ENCODE data around the gene BET1L. TPM values are rescaled to one million over a fixed set of nuclear protein-coding genes. Genes with fewer than 3 reads are reported as not detected.
"Not testable (repeated sequence)": the region's sequence is repeated elsewhere in the genome, so short reads cannot be mapped to it uniquely, and the experiment has no call there.

Gene BET1L
- total RNA-seq, 1 donor from 2014 or later: 45.5 TPM

DNA sequence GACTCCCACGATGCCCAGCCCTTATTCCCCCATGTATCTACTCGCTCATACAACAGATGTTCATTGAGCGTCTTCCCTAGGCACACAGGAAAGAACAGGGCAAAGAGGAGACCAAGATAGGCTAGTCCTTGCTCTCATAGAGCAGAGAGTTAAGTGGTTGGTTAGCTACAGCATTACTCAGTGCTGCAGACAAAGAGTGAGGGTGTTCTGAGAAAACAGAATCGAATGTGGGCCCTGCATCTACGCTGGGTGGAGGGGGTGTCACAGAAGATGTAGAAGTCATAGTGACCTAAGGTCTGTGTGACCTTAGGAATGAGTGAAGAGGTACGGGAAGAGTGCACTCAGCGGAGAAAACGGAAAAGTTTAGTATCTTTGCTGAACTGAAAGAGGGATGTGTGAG lies 41.9 kb upstream of the BET1L start:
- no peak for DNase-seq
- Mint-ChIP-seq H3K4me1 (ENCODE audit: low read depth, unreplicated experiment) (peaks cover 27% of the 10 kb centered on the region), H3K27me3 (ENCODE audit: unreplicated experiment) (peaks cover 3% of the 10 kb centered on the region), H3K27ac (ENCODE audit: unreplicated experiment) (peak overlapping the region; percentile 34), H3K36me3 (ENCODE audit: unreplicated experiment) (peaks cover 4% of the 10 kb centered on the region), H3K4me3 (ENCODE audit: unreplicated experiment) (no peak overlapping the region), H3K9me3 (ENCODE audit: unreplicated experiment) (peaks cover 7% of the 10 kb centered on the region)
- TF ChIP-seq, protein P1, sequence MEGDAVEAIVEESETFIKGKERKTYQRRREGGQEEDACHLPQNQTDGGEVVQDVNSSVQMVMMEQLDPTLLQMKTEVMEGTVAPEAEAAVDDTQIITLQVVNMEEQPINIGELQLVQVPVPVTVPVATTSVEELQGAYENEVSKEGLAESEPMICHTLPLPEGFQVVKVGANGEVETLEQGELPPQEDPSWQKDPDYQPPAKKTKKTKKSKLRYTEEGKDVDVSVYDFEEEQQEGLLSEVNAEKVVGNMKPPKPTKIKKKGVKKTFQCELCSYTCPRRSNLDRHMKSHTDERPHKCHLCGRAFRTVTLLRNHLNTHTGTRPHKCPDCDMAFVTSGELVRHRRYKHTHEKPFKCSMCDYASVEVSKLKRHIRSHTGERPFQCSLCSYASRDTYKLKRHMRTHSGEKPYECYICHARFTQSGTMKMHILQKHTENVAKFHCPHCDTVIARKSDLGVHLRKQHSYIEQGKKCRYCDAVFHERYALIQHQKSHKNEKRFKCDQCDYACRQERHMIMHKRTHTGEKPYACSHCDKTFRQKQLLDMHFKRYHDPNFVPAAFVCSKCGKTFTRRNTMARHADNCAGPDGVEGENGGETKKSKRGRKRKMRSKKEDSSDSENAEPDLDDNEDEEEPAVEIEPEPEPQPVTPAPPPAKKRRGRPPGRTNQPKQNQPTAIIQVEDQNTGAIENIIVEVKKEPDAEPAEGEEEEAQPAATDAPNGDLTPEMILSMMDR (IDR thresholded peaks at IDR 0.05; ENCODE audit: partially characterized antibody, unreplicated experiment): no peak

DNA sequence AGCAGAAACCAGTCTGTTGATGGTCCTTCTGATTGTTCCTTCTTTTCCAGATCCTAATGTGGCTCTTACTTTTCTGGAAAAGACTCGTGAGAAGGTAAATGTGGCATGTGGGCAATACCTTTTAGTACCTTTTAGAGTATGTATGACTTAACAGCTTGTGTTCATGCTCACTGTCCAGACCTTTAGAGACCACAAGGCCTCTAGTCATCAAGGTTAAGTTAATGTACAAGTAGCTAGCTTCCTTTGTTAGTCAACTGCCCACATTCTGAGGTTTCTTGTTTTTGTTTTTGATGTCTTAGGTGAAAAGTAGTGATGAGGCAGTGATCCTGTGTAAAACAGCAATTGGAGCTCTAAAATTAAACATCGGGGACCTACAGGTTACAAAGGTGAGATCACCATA lies 37.2 kb upstream of the BET1L start:
- H3K36me3 Mint-ChIP-seq (ENCODE audit: unreplicated experiment): no peaks in the 10 kb centered on the region
- no peak overlapping the region for H3K27ac Mint-ChIP-seq (ENCODE audit: unreplicated experiment)
- H3K27me3 Mint-ChIP-seq (ENCODE audit: unreplicated experiment): no peaks in the 10 kb centered on the region
- no peaks in the 10 kb centered on the region for H3K4me1 Mint-ChIP-seq (ENCODE audit: low read depth, unreplicated experiment)
- TF ChIP-seq, protein P1 (IDR thresholded peaks at IDR 0.05; ENCODE audit: partially characterized antibody, unreplicated experiment): no peak
- no peak for DNase-seq
- no peak overlapping the region for H3K4me3 Mint-ChIP-seq (ENCODE audit: unreplicated experiment)
- no peaks in the 10 kb centered on the region for H3K9me3 Mint-ChIP-seq (ENCODE audit: unreplicated experiment)

DNA sequence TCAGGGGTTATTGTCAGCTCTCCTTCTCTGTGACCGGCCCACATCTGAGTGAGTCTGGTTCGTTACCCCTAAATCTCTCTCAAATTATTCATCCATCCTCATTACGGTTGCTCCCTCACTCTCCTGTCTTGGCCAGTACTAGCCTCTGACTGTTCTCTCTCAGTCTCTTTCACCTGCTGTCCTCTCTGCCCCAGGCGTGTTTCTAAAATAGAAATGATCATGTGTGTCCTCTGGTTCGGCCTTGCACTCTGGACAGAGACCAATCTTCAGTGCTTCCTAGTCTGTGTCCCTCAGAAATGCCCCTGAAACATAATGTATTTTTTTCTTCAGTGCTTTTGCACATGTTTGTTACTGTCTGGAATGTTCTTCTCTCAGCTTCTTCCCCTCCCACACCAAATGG lies 34.4 kb upstream of the BET1L start:
- TF ChIP-seq, protein P1 (IDR thresholded peaks at IDR 0.05; ENCODE audit: partially characterized antibody, unreplicated experiment): no peak
- Mint-ChIP-seq H3K27me3 (ENCODE audit: unreplicated experiment) (no peaks in the 10 kb centered on the region), H3K27ac (ENCODE audit: unreplicated experiment) (no peak overlapping the region), H3K4me1 (ENCODE audit: low read depth, unreplicated experiment) (peaks cover 1% of the 10 kb centered on the region), H3K4me3 (ENCODE audit: unreplicated experiment) (no peak overlapping the region), H3K9me3 (ENCODE audit: unreplicated experiment) (no peaks in the 10 kb centered on the region), H3K36me3 (ENCODE audit: unreplicated experiment) (no peaks in the 10 kb centered on the region)
- no peak for DNase-seq

DNA sequence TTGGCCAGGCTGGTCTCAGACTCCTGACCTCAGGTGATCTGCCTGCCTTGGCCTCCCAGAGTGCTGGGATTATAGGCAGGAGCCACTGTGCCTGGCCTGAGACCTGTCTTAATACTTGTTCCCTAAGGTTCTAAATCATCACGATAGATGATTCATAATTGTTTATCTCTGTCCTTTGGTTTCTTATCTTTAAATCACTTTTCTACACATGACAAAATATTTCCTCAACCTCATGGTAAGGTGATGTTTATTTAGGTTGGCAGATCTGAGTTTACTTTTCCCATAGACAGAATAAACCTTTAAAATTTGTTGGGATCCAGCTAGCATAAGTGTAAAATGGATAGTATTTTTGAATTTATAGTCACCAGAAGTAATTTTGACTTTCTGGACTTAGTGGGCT lies 33.1 kb upstream of the BET1L start:
- Mint-ChIP-seq H3K27ac (ENCODE audit: unreplicated experiment) (no peak overlapping the region), H3K4me3 (ENCODE audit: unreplicated experiment) (no peak overlapping the region), H3K9me3 (ENCODE audit: unreplicated experiment) (peaks cover 4% of the 10 kb centered on the region), H3K4me1 (ENCODE audit: low read depth, unreplicated experiment) (peaks cover 1% of the 10 kb centered on the region), H3K27me3 (ENCODE audit: unreplicated experiment) (peaks cover under 1% of the 10 kb centered on the region), H3K36me3 (ENCODE audit: unreplicated experiment) (no peaks in the 10 kb centered on the region)
- TF ChIP-seq, protein P1 (IDR thresholded peaks at IDR 0.05; ENCODE audit: partially characterized antibody, unreplicated experiment): no peak
- DNase-seq: no peak

GRCh38 chr11:238346-238745 lies 31.1 kb upstream of the BET1L start:
- not testable (repeated sequence) for H3K4me3 Mint-ChIP-seq (ENCODE audit: unreplicated experiment); H3K4me1 Mint-ChIP-seq (ENCODE audit: low read depth, unreplicated experiment); H3K9me3 Mint-ChIP-seq (ENCODE audit: unreplicated experiment); DNase-seq; H3K27me3 Mint-ChIP-seq (ENCODE audit: unreplicated experiment); H3K27ac Mint-ChIP-seq (ENCODE audit: unreplicated experiment); H3K36me3 Mint-ChIP-seq (ENCODE audit: unreplicated experiment)
